Left colon (tissue), 2 donors: ENCODE data around the gene PHOSPHO2. TPM values are rescaled to one million over a fixed set of nuclear protein-coding genes. Genes with fewer than 3 reads are reported as not detected.

Experiments used
- ATAC-seq: fragments of 200-7000 bp; cut with Tn5 transposase; one replicate; pipeline ENCODE4 v1.9.1; 2020; ENCODE audit warnings: mild to moderate bottlenecking, moderate library complexity
- DNase-seq, 2 donors: peaks; one replicate each; pipeline ENCODE4 v3.0.0-alpha.2; 2020
- intact Hi-C, 2 donors: fragments of 100-400 bp; cut with DNase I in 1 of 2; cut with micrococcal nuclease in 1 of 2; formaldehyde crosslinking; loops; one replicate each; pipeline versions ENCODE4 v1.11.2 to v1.14.0; 2022; cut with DNase I, micrococcal nuclease
- total RNA-seq, 2 donors: library from RNA; stranded (reverse); fragmentation: NEBNext Ultra II Directional; extraction: Animal tissue kit (Norgen Biotek cat#: 25700); gene quantifications; one replicate each; pipeline ENCODE4 v1.2.1, GENCODE V29; 2021
- donor health status: DM: no; HTN: no; CAD: no.
- donor health status: DM: yes; HTN: yes; CAD: no.

PHOSPHO2 gene
- total RNA-seq, 2 donors from 2014 or later: 7.4 to 8.3 TPM

DNA sequence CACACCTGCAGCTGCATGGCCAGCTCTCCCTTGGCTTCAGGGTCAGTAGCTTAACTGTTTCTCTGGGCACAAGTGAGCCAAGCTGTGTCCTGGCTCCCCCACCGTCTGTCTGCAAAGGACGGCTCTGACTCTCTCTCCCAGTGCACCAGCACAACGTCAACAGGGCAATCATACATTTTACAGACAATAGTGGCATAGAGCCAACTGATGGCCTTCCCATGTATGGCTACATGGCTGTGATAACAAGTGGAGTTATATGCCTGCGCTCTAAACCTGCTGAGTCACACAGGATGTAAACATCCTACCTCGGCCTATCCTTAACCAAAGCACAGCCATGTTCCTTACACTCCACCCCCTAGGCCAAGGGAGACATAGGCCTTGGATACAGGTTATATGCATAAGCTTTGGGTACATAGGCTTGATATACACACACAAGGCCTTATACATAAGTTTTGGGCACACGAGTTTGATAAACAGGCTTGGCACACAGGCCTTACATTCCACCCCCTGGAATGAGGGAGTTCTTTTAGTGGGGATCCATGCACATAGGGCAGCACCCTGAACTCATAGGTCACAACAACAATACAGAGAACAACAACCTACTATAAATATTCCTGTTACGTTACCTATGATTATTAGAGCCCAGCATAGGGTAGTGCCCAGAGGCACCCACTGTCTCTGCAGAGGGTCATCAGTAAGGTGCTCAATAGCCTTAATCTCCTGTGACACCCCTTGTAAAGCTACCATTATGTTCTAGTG lies 17.7 kb downstream of the PHOSPHO2 start:
- intact Hi-C loops: no loop called here
- DNase-seq (peak; percentile 45 to 65), ATAC-seq (peak; percentile 28)

DNA sequence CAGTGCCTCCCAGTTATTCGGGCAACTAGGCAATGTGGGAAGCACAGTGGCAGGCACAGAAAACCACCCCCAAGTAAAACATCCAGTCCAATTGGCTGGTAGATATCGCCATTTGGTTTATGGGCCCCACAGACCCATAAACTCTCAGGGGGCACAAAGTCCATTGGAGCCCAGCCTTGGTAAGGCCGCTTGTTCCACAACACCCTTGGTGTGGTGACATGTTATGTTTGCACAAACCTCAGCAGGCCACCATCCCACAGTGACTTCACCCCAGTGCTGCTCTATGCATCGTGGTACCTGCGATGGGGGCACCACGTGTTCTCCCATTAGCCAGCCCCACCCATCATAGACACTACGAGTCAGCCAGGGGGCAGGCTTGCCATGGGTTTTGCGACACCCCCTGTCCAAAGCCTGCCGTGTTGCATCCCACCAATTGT lies 18.5 kb downstream of the PHOSPHO2 start:
- DNase-seq (peak; percentile 74 to 91), ATAC-seq (peak; percentile 72)

DNA sequence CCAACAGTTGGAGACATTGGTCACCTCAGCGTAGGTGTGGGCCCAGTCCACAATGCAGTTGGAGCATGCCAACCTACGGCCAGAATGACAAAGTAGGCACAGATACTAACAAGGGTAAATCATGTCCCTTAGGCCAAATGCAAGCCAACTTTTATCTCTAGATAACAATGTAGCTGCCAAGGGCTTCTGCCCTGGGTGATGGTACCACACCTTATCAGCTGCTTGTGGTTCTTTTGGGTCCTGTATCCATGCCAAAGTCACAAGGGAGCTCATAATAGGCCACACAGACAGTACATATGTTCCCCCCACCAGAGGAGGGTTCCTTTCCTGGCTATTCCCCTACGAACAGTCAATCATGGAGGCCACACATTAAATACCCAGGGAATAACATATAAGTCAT lies 19.1 kb downstream of the PHOSPHO2 start:
- no peak for ATAC-seq
- no peak for DNase-seq
- intact Hi-C loops: no loop called here

More for the DNA sequence above, 18.5 kb downstream of the PHOSPHO2 start:
- intact Hi-C loops: no loop called here

DNA sequence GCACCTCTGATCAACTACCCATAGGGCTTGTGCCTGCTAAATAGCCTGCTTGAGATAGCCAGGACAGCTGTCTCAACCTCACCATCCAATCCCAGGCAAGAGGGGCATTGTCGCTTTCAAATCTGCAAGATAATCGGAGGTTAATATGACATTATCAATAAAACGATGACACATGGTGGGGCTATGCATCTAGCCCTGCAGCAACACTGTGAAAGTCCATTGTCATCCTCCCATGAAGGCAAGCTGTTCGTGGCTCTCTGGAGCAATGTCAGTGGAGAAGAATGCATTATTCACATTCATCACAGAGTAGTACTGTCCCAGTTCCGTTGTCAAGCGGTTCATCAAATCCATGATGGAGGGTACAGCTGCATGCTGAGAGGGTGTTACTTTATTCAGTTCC lies 20.4 kb downstream of the PHOSPHO2 start:
- ATAC-seq: no peak
- DNase-seq: no peak
- intact Hi-C loops: no loop called here

DNA sequence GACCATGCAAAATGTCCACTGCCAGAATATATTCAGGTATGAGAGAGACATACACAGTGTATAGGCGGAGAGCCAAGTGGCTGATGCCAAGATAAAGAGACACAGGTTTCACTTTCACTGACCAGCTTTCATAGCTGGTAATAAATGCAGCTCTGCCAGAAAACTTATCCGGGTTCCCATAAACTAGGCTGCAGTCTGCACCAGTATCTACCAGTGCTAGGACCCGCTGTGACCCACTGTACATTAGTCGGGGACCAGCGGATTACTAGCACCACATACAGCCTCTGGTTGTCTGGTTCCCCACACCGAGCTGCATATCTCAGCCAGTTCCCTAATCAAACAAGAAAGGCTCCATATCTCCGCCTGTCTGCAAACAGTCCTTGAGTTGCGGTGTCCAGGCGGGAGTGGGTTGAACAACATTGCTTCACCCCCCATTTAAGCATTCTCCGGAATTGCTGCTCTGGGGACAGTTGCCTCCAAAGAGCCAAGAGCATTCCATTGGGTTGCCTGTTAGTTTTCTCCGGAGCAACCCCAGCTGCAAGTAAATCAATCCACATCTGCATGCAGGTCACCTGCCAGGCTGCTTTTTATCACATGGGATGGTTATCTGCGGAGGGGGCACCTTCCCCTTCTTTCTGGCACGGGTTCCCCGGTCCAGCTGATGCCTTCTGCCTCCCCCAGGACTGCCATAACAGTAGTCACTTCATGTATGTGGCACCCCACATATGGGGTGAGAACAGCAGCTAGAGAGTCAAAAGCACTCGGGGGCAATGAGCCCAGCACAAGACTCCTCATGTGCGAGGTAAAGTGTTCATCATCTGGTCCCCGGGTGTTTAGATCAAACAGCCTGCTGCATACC lies 21.3 kb downstream of the PHOSPHO2 start:
- DNase-seq (peak; percentile 76 to 81), ATAC-seq (peak; percentile 42)
- intact Hi-C loops: no loop called here

DNA sequence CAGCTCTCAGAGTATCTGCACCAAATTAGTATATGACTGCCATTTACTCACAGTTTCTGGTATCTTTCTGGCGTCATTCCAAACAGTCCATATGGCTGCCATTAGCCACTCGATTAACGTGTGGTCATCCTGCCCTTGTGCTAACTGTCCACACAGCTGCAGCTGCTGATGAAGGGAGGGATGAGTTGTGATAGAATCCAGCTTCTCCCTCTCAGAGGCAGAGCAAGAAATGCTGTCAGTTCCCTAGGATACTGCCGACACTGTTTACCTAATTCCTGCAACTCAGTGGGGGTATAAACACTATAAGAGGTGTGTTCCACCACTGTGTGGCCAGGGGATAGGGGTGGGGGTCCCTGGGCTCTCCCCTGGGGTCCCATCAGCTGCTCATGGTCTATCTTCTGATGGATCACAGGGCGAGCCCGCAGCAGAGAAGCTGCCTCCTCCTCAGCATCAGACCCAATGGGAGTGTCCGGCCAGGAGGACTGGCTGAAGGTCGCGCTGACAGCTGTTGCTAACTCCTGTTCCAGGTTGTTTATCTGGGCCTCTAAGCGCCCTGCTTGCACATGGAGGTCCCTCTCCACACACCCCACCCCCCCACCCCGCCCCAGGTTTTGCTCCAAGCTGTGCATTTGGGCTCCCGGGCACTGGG lies 22.1 kb downstream of the PHOSPHO2 start:
- intact Hi-C loops: no loop called here
- DNase-seq (peak; percentile 66 to 73), ATAC-seq (peak; percentile 35)

DNA sequence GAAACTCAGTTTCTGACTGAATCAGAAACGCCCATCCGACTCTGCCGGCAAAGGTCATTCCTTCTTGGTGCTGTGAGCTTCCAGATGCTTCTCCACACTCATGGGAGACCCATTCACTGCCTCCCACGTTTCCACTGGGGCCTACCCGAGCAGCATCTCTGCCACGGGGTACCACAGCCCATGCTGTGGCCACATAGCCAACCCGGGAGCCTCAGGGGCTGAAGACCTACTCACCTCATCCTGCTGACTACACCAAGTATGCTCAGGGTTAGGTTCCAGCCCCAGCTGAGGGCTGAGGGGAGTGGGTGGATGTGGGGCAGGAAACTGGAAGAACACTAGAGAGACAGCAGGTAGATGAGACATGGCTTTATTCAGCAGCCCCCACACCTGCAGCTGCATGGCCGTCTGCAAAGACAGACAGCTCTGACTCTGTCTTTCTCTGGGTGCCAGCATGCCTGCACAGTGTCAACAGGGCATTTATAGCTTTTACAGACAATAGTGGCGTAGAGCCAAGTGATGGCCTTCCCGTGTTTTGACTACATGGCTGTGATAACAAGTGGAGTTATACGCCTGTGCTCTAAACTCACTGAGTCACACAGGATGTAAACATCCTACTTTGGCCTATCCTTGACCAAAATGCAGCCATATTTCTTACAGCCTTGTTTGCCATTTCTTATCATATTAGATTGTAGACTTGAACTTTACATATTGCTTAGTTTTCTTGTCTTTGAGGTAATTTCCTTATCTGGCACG lies 22.8 kb downstream of the PHOSPHO2 start:
- DNase-seq (peak; percentile 73 to 83), ATAC-seq (peak; percentile 36)
- intact Hi-C loops: no loop called here

DNA sequence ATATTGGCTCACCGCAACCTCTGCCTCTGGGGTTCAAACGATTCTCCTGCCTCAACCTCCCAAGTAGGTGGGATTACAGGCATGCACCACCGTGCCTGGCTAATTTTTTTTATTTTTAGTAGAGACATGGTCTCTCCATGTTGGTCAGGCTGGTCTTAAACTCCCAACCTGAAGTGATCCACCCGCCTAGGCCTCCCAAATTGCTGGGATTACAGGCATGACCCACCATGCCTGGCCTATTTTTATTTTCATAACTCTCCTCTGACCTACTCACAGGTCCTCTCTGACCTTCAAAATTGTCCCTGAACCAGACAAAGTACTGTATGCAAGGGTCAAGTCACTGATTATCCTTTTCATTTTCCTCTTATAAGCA lies 23.4 kb downstream of the PHOSPHO2 start:
- DNase-seq (no peak), ATAC-seq (no peak)
- intact Hi-C loops: no loop called here

DNA sequence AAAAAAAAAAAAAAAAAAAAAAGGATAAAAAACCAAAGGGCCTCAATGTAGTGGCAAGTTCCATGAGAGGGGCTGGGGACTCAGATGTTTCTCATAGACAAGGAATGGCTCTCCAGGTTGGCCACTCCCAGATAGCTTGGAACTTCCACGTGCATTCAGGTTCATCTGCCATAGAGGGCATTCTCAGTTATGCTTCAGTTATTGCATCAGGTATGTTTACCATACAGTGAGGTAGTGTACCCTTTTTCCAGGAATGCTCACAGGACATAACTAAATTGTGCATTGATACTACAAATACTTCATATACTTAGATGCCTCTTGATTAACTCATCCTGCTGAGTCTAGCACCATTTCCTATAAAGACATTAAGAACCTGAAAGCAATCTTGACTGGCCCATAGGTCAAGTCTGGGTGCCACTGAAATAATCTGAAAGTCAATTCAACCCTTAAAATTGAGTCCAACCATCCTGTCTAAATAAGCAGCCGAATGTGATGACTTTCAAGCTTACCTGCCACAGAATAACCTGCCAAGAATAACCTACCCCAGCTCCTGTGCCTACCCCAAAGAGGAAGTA lies 24.7 kb downstream of the PHOSPHO2 start:
- ATAC-seq: no peak
- no peak for DNase-seq
- intact Hi-C loops: no loop called here

DNA sequence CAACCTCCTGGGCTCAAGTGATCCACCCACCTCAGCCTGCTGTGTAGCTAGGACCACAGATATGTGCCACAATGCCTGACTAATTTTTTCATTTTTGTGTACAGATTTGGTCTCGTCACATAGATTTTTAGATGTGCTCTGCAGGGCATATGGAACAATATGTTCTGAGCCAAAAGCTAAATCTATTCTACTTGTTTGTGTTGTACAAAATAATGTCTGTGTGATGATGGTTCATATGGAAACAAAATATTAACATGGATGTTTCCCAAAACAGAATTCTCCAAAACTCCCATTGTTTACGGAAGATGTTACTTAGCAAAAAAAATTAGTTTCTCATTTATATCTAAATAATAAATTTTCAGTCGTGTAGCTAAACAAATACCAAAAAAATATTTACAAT lies 26.7 kb downstream of the PHOSPHO2 start:
- intact Hi-C loops: no loop called here
- ATAC-seq (no peak), DNase-seq (no peak)

DNA sequence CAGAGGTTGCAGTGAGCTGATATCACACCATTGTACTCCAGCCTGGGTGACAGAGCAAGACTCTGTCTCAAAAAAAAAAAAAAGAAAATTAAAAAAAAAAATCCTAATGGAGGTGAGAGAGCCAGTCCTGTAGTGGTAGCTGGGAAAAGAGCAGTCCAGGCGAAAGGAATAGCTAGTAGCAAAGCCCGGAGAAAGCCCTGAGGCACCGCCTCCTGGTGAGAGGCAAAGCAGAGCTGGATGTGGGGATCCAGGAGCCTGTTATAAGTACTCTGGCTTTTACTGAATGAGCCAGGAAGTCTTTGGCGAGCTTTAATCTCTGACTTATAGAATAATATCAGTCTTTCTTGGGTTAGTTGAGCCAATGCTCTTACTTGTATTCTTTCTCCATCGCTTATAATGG lies 32.8 kb downstream of the PHOSPHO2 start:
- intact Hi-C loops: no loop called here
- ATAC-seq (no peak), DNase-seq (no peak)

DNA sequence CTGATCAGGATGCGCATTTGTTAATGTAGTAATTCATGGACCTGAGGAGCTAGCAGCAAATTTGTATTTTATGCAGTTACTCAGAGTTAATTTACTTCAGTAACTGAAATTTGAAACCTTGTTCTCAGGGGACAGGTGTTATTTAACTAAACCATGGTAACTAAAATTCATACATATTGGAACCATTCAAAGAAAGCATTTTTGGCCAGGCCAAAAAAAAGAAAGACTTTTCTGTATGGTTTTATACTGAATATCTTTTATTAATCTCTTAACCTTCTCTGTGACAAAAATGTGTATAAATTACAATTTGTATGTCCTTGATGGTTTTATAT lies 35.0 kb downstream of the PHOSPHO2 start:
- intact Hi-C loops: no loop called here
- DNase-seq: no peak
- no peak for ATAC-seq

DNA sequence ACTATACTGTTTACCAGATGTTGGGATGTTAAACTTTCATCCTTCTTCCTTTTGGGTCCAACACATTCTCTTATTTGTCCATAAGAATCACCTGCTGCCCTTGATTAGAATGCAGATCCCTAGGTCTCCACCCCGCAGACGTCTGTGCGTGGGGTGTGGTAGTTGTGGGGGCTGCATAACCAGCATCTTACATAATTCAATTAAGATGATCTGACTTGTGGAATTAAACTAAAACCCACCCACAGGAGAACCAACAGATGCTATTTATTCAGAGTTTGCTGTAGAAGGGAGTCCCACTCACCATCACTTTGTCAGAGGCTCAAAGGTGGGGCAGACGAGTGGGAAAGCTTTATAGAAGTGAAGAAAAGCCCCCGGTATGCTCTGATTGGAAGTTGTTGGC lies 37.8 kb downstream of the PHOSPHO2 start:
- intact Hi-C loops: no loop called here
- no peak for DNase-seq
- no peak for ATAC-seq

DNA sequence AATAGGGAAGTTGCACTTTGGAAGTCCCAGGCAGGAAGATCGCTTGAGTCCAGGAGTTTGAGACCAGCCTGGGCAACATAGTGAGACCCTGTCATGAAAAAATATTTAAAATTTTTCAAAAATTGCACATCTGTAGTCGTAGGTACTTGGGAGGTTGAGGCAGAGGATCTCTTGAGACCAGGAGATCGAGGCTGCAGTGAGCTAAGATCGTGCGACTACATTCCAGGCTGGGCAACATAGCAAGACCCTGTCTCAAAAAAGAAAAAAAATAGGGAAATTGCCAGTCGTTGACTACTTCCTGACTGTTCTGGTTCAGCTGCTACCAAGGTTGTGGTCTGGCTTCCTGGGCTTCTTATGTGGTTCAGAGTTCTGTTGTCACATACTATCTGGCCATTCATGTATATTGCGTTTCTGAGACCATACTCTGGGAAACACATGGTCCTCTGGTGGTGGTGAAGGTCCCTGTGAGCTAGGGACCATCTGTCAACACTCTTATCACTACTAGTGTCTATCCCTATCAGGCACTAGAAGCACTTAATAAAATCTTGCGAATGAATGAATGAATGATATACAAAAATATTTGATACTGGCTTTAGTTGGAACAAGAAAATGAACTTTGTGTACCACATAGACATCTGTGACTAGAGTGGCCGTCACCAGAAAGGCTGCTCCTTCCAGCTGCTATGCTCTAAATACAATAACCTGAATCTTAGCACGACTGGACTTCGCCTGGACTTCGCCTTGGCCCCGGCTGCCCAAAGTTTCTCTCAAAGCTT lies 38.5 kb downstream of the PHOSPHO2 start:
- ATAC-seq (peak; percentile 29), DNase-seq (no peak)
- intact Hi-C loops: no loop called here

DNA sequence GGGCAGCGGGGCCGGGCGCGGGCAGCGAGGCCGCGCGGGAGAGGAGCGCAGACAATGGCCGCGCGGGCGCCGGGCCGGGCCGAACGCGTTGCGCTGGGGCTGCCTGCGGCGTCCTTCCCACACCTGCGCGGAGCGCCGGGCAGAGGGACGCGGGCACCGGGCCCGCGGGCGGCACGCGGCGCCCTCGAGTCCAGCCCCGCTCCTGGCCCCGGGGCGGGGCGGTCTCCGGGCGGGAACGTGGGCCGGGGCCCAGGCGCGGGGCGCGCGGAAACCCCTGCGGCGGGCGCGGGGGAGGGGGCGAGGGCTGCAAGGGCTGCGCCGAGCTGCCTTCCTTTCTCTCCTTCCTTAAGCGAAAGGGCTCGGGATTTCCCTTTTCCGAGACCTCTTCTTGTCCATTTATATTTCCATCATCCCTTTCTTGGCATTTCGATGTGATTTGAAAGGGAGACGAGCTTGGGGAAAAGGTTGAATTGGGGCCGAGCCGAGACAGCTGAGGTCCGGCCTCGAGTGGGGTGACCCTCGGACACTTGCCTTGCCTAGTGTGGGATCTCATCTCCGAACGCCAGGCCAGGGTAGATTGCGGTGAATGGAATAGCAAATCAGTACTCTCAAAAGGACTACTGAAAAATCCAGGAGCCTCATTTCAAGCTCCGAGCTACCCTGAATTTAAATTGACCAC lies 40.0 kb downstream of the PHOSPHO2 start:
- DNase-seq: peak in 1 of 2 donors; percentile 30
- intact Hi-C loops: no loop called here
- ATAC-seq: peak; percentile 72

DNA sequence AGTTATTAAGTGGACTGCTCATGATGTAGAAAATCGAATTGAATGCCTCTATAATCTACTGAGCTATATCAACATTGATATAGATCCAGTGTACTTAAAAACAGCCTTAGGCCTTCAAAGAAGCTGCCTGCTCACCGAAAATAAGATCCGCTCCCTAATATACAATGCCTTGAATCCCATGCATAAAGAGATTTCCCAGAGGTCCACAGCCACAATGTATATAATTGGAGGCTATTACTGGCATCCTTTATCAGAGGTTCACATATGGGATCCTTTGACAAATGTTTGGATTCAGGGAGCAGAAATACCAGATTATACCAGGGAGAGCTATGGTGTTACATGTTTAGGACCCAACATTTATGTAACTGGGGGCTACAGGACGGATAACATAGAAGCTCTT lies 41.4 kb downstream of the PHOSPHO2 start:
- DNase-seq: no peak
- intact Hi-C loops: no loop called here
- no peak for ATAC-seq

DNA sequence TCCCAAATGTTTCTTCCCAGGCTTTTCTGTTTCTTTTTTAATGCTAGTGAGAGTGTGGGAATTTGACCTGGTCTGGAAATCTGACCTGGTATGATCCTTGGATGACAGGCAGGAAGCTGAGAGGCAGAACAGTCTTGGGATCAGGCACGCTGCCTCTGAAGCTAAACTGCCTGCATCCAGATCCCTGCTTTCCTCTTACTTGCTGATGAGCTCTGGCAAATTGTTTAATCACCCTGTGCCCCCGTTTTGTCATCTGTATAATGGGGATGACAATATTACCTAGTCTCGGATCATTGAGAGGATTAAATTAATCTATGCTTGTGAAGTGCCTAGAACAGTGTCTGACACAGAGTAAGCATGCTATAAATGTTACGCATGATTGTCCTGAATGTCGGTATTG lies 42.6 kb downstream of the PHOSPHO2 start:
- no peak for ATAC-seq
- intact Hi-C loops: no loop called here
- no peak for DNase-seq
